HG02885 (cell line): Measurements from ENCODE around the gene SULT6B1.
A peak's percentile ranks its signal among the peaks of the same experiment; 100 is the strongest.
"Not testable (repeated sequence)": the region's sequence is repeated elsewhere in the genome, so short reads cannot be mapped to it uniquely, and the experiment has no call there.

Experiments used
- ATAC-seq: cut with Tn5 transposase; IDR thresholded peaks from one replicate; pipeline ENCODE4 v1.9.1; 2021; ENCODE audit warnings: mild to moderate bottlenecking; ENCODE audit not compliant: unreplicated experiment, poor library complexity

Gene SULT6B1

GRCh38 chr2:37196320-37197195 is 8.1 kb upstream of the SULT6B1 start, which contains the start of gene CEBPZOS:
TSS of gene CEBPZOS (plus strand) at chr2:37196496. CDS start at chr2:37199705, 3,209 bp downstream.
- ATAC-seq, result peak; percentile 78

GRCh38 chr2:37195862-37196319 is 7.4 kb upstream of the SULT6B1 start:
- not testable (repeated sequence) for ATAC-seq

DNA sequence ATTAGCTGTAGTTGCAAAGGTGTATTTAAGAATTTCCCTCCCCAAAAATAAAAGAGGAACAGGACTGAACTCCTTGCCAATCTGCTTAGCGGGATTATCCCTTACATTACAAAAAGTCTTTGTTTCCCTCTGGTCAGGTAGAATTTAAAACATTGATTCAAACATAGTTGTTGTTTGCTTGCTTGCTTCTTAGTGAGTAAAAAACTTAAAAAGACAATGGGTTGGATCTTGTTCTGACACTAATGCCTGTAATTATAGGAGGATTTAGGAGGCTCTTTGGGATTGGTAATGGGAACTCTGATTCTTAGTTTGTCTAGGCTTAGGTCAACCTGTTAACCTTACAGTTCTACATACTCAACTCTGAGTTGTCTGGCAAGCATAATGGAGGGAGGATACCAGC is 4.1 kb upstream of the SULT6B1 start:
- ATAC-seq, result no peak

- no peak for ATAC-seq
Measured at GRCh38 chr2:37191747-37192146, 3.3 kb upstream of the SULT6B1 start.

DNA sequence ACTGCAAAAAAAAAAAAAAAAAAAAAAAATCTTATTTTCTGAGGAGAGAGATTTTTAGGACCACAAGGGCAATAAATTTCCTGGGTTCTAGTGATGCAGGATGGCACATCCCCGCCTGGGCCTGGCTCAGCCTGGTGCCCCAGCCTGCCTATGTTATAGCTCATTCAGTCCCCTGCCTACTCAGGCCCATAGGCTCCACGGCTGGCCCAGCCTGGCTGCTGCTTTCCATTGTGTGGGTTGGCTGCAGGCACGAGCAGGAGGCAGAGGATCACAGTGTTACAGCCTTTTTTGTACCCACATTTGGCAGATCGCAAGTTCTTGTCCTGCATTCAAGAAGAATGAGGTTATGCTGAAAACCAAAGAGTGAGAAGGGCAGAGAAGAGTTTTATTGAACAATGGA is 2.8 kb upstream of the SULT6B1 start:
- no peak for ATAC-seq

DNA sequence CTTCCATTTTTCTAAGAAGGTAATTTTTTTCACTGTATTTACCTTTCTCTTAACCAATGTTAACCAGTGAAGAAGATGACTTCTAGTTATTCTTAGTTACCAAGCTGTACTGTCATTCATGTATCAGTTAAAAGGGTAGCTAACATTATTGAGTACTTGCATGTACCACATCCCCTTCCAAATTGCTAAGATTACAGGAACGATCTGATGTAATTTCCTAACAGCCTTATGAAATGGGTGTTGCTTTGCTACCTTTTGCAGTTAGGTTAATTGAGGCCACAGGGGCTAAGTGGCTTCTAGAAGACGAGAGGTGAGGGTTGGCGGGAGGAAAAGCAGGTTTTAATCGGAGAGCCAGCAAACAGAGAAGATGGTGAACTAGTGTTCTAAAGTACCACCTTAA is 1.8 kb upstream of the SULT6B1 start:
- no peak for ATAC-seq

DNA sequence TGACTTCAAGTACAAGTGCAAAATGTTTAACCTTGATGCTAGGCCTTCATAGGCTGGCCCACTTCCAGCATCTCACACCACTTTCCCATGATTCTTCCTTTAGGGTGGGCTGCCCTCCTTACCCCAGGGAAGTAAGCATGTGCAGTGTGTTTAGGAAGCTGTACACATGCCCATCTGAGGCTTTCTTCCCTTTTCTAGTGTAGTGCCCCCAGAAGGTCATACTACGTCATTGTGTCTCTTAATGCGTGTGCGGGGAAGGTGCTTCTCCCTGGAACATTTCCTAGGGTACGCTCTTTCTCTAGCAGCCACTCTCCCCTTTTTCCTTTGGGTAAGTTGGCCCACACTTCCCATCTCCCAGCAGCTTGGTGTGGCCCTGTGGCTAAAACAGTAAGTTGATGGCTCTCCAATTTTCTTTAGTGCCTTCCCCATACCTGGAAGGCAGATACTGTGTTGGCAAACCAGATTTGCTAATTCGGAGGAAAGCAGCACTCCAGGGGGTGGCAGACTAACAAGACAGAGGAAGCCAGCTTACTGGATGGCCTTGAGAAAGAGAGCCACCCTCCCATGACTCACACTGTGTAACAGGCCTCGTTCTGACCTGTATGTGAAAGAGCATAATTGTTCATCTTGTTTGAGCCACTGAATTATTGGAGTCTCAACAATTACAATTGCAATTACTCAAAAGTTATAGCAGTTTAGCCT is 1.1 kb upstream of the SULT6B1 start:
- no peak for ATAC-seq

- no peak for ATAC-seq
Measured at GRCh38 chr2:37181726-37182684, 6.5 kb downstream of the SULT6B1 start.

- no peak for ATAC-seq
Measured at GRCh38 chr2:37180640-37181039, 7.8 kb downstream of the SULT6B1 start.

DNA sequence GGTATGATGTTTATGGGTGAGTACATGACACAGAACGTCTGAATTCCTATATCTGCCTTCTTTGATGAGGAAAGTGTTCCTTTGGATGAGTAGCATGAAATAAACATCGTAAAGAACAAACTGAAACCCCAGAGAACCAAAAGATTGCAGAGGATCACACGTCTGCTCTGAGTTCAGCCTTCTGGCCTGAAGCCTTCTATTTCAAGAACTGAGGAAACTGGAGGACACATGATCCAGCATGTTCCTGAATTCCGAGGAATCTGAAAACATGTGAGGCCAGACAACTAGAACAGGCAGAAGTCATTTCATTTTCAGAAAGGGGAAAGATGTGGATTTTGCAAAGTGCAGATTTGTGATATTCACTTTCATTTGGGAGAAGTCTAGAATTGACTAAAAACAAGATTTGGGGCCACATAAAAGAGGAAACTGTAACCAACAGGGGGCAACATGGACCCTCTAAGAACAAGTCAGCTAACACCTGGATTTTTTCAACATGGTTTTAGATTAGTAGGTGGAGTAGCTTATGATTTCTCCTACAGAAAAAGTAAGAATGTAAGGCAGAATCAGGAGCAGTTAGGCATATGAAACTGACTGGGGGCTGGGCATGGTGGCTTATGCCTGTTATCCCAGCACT is 8.3 kb downstream of the SULT6B1 start:
- ATAC-seq, result no peak

DNA sequence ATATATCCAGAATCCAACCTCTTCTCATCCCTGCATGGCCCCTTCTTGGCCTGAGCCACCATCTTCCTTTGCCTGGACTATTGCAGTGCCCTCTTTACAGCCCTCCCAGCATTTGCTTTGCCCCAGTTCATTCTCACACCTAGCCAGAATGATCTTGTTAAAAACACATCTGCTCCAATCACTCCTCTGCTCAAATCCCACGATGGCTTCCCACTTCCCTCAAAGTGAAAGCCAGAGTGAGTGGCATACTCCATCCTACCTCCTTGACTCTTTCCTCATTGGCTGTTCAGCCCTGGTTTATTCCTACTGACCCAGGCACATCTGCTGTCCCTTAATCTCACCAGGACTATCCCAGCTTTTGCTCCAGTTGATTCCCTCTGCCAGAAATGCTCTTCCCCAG is 14.7 kb downstream of the SULT6B1 start:
- no peak for ATAC-seq

DNA sequence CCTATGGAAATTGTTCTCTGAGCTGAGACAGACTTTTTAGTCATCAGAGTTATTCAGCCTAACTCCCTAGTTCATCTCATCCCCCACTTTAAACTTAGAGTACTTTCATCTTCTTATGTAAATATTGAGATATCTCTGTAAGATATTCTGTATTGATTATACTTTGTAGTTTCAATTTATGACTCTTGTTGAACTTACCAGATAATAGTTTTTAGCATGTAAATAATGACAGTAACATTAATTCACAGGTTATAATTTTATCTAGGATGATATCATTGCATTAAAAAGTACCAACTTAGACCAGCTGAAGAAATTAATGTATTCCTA is 16.9 kb downstream of the SULT6B1 start:
- ATAC-seq, result no peak

- ATAC-seq, result no peak
Measured at GRCh38 chr2:37168217-37168981, 20.1 kb downstream of the SULT6B1 start.

DNA sequence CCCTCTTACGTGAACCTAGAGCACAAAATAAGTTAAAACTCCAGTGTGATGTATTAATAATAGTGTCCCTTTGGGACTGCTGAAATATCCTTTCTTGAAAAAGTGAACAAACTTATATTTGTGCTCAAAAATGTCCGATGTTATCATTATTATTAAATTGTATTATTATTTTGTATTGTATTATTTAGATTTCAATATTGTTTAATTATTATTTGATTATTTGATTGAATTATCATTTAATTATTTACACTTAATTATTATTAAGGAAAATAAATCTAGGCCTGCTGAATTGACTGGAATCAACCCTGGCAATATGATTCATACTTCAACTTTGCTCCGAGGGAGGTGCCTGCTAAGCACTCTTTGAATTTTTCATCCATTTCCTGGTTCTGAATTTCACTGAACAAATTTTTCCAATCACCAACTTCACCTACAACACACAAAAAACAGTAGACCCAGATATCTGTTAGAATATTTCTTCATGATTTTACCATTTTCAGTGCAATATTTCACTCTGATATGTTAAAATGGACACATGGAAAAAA is 20.8 kb downstream of the SULT6B1 start:
- ATAC-seq, result no peak

DNA sequence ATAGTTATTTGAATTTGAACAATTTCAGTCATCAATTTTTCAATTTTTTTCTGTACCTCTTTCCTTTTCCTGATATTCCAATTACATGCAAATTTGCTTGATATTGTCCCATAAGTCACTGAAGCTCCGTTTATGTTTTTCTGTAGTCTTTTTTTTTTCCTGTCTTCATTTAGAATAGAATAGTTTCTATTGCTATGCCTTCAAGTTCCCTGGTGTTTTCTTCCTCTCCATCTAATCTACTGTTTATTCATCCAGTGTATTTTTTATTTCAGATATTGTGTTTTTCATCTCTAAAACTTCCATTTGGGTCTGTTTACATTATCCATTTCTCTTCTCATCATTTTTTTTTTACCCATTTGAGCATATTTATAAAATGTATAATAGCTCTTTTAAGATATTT is 23.7 kb downstream of the SULT6B1 start:
- no peak for ATAC-seq

DNA sequence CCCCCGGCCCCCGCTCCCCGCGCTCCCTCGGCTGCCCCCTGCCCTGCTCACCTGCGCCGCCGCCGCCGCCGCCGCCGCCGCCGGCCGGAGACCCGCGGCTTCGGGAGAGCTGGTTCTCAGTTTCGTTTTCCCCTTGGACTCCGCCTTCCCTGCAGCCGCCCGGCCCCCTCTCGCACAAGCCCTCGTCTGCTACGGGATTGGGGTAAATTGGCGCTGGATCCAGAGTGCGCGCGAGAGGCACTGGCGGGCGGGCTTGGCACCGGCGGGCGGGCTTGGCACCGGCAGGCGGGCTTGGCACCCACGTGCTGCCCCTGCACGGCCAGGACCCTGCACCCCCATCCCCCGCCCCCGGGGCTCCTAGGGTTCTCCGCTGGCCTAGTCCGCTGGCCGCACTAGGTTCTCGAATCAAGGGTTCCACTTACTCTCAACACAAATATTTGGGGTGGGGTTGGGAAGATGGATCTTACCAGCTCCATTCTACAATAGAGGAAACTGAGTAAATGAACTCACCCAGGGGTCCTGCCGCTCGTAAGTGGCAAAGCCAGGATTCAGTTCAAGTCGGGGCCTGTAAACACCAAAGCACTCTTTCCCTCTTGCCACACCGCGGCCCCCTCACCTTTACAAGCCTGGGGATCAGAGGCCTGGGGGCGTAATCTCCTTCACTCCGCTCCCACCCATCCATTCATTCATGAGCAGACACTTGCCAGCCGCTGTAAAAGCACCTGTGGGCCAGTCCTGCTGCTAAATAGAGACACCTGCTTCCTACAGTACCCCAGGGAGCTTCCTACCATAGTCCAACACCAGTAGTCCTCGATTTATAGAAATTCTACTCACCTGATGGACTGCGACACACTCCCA is 31.4 kb downstream of the SULT6B1 start, which contains the start of gene EIF2AK2:
Gene EIF2AK2, minus strand, starts transcription at position 124 of the 858 bp plus-strand sequence. CDS start 9,174 bp downstream, outside the sequence.
- peak; percentile 84 for ATAC-seq

GRCh38 chr2:37156071-37156856 is 32.2 kb downstream of the SULT6B1 start:
- ATAC-seq, result peak; percentile 13
